GM23338 (cell line): ENCODE measurements around the gene CFAP77.

Experiments
- EZH2 ChIP-seq: fragments of 200-600 bp; sonication (generic); IDR thresholded peaks from one replicate; pipeline ENCODE4 v1.8.0; 2017; ENCODE audit warnings: antibody characterized with exemption, mild to moderate bottlenecking, low read depth; ENCODE audit not compliant: unreplicated experiment
- EZH2phosphoT487 ChIP-seq: fragments of 200-600 bp; sonication (generic); IDR thresholded peaks from one replicate; pipeline ENCODE4 v1.8.1; 2018; ENCODE audit warnings: antibody characterized with exemption; ENCODE audit not compliant: unreplicated experiment
- POLR2AphosphoS5 ChIP-seq: IDR thresholded peaks from 2 replicates; pipeline ENCODE4 v1.6.1; 2016; ENCODE audit warnings: antibody characterized with exemption, low read depth
- TF ChIP-seq, protein P1 (sequence below), 2 experiments: fragments of 200-600 bp in 1 of 2; sonication (generic) in 1 of 2; conservative IDR thresholded peaks; 2 replicates each; pipeline versions ENCODE4 v1.5.1 to v1.6.1; 2016 to 2017; ENCODE audit warnings: antibody characterized with exemption in 2 of 2, low read depth in 2 of 2, mild to moderate bottlenecking in 2 of 2, moderate library complexity in 1 of 2

DNA sequence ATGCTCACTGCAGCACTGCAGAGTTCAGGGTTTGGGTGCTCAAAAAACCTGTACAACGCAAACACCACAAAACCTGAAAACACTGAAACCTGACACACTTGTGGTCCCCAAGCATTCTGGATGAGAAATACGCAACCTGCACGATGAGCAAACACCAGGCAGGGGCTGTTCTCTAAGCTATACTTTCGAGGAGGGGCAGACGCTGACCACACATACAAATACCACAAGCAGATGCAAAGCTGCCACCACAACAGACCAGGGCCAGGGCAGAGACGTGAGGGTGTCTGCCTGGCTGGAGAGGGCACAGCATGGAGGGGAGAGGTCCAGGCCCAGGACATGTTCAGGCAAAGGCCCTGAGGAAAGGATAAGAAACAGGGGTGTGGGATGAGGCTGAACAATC is 195.4 kb downstream of the CFAP77 start:
- no peak for TF ChIP-seq POLR2AphosphoS5
- TF ChIP-seq, protein P1, sequence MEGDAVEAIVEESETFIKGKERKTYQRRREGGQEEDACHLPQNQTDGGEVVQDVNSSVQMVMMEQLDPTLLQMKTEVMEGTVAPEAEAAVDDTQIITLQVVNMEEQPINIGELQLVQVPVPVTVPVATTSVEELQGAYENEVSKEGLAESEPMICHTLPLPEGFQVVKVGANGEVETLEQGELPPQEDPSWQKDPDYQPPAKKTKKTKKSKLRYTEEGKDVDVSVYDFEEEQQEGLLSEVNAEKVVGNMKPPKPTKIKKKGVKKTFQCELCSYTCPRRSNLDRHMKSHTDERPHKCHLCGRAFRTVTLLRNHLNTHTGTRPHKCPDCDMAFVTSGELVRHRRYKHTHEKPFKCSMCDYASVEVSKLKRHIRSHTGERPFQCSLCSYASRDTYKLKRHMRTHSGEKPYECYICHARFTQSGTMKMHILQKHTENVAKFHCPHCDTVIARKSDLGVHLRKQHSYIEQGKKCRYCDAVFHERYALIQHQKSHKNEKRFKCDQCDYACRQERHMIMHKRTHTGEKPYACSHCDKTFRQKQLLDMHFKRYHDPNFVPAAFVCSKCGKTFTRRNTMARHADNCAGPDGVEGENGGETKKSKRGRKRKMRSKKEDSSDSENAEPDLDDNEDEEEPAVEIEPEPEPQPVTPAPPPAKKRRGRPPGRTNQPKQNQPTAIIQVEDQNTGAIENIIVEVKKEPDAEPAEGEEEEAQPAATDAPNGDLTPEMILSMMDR (conservative IDR thresholded peaks at IDR 0.05; ENCODE audit: low read depth in 2 of 2): no peak
- no peak for TF ChIP-seq EZH2phosphoT487
- TF ChIP-seq EZH2: no peak
